ENCODE results near the gene PPCDC. TPM values are rescaled to one million over a fixed set of nuclear protein-coding genes. Genes with fewer than 3 reads are reported as not detected.
"Not testable (repeated sequence)": the region's sequence is repeated elsewhere in the genome, so short reads cannot be mapped to it uniquely, and the experiment has no call there.

The PPCDC gene
- total and polyA plus RNA-seq, 12 donors = 3.6 to 14.6 (median 5.8) TPM

GRCh38 chr15:75089456-75090387 lies 66.3 kb downstream of the PPCDC start:
- Histone ChIP-seq H3K36me3 (no peaks in the 10 kb centered on the region), H3K27ac (peak overlapping the region; percentile 61 to 91 (median 80)), H3K4me3 (peak overlapping the region in 2 of 10 donors; percentile 2 to 10), H3K27me3 (no peaks in the 10 kb centered on the region), H3K4me1 (peaks cover 0 to 18% (median 6%) of the 10 kb centered on the region in 9 donors), H3K9me3 (peaks cover 0 to 24% (median 0%) of the 10 kb centered on the region in 11 donors)
- no peak for DNase-seq
- TF ChIP-seq CTCF (IDR thresholded peaks at IDR 0.05) = no peak
- peak in 1 of 8 donors; percentile 13 for ATAC-seq
- WGBS, 2 donors = 75 to 80% methylated on average over 6 of the region's 6 CpGs
- intact Hi-C loops (cut with DNase I) = loop anchor here in 4 of 10 donors (2.0 to 5.0 kb wide), 3 partner anchors 45 to 113 kb away; partner anchors contain the start of gene C15orf39 (in 1 of the 4)

- TF ChIP-seq CTCF (IDR thresholded peaks at IDR 0.05) = no peak
- Histone ChIP-seq H3K4me1 (peaks cover 0 to 18% (median 6%) of the 10 kb centered on the region in 9 donors), H3K9me3 (peaks cover 0 to 18% (median 0%) of the 10 kb centered on the region in 11 donors), H3K4me3 (peak overlapping the region in 2 of 10 donors; percentile 2 to 10), H3K36me3 (no peaks in the 10 kb centered on the region), H3K27me3 (no peaks in the 10 kb centered on the region), H3K27ac (peak overlapping the region; percentile 61 to 91 (median 80))
- intact Hi-C loops (cut with DNase I) = loop anchor here in 4 of 10 donors (2.0 to 5.0 kb wide), 3 partner anchors 46 to 112 kb away; partner anchors contain the start of gene C15orf39 (in 1 of the 4)
- peak; percentile 95 to 100 (median 98) for ATAC-seq
- WGBS, 2 donors = 55 to 61% methylated on average over 7 of the region's 7 CpGs
- peak; percentile 32 to 79 for DNase-seq
Observed at GRCh38 chr15:75090388-75090734, 67.0 kb downstream of the PPCDC start.

GRCh38 chr15:75091814-75092213 lies 68.4 kb downstream of the PPCDC start:
- no peak overlapping the region for H3K27ac ChIP-seq
- no peak overlapping the region for H3K4me3 ChIP-seq
- DNase-seq (no peak), ATAC-seq (no peak)
- no peaks in the 10 kb centered on the region for H3K36me3 ChIP-seq
- no peaks in the 10 kb centered on the region for H3K27me3 ChIP-seq
- no peak for TF ChIP-seq CTCF (IDR thresholded peaks at IDR 0.05)
- intact Hi-C loops (cut with DNase I) = loop anchor here in 4 of 10 donors (2.0 to 5.0 kb wide), 3 partner anchors 47 to 110 kb away; partner anchors contain the start of gene C15orf39 (in 1 of the 4)
- peaks cover 0 to 3% (median 0%) of the 10 kb centered on the region in 11 donors for H3K9me3 ChIP-seq
- H3K4me1 ChIP-seq = peaks cover 0 to 18% (median 6%) of the 10 kb centered on the region in 9 donors

GRCh38 chr15:75094961-75095478 lies 71.6 kb downstream of the PPCDC start:
- ATAC-seq, H3K4me3 ChIP-seq: not testable (repeated sequence)
- intact Hi-C loops (cut with DNase I) = loop anchor here in 1 of 10 donors (5.0 kb wide), 1 partner anchor 107 kb away; the partner anchor contains the start of gene C15orf39

More at GRCh38 chr15:75094961-75095478, 71.6 kb downstream of the PPCDC start:
- not testable (repeated sequence) for H3K36me3 ChIP-seq, DNase-seq, H3K4me1 ChIP-seq, H3K27me3 ChIP-seq, H3K9me3 ChIP-seq, H3K27ac ChIP-seq
- 95% methylated on average over 4 of the region's 4 CpGs for WGBS, 2 donors
